GM12875 (cell line): ENCODE data around the gene F11.

Experiments
- H3K4me3 ChIP-seq: one replicate; pipeline ENCODE4 v1.5.1; 2011; ENCODE audit warnings: low read depth, low read length, control low read depth
- CTCF ChIP-seq: IDR thresholded peaks from 2 replicates; pipeline ENCODE4 v1.5.1; 2011; ENCODE audit warnings: low read depth, mild to moderate bottlenecking, control low read depth, inconsistent platforms, low read length, moderate library complexity, borderline replicate concordance; ENCODE audit not compliant: insufficient read depth

Gene F11

DNA sequence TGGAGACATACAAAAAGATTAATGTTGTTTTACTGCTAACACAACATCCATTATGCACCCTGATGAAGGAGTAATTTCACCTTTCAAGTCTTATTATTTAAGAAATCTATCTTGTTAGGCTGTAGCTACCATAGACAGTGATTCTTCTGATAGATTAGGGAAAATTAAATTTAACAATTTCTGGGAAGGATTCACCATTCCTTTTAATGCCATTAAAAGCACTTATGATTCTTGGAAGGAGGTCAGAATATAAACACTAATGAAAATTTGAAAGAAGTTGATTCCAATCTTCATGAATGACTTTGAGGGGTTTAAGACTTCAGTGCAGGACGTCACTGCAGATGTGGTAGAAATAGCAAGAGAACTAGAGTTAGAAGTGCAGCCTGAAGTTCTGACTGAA lies 69.8 kb downstream of the F11 start:
- no peak for TF ChIP-seq CTCF
- no peak overlapping the region for H3K4me3 ChIP-seq
